ENCODE results near the gene CARM1. TPM values are rescaled to one million over a fixed set of nuclear protein-coding genes. Genes with fewer than 3 reads are reported as not detected.
"Not testable (repeated sequence)": the region's sequence is repeated elsewhere in the genome, so short reads cannot be mapped to it uniquely, and the experiment has no call there.

The CARM1 gene
- total RNA-seq, 1 experiment from 2014 or later = 24.2 TPM

- DNase-seq (ENCODE audit: low read depth in 1 of 2, low spot score in 2 of 2) = peak; percentile 88 to 99
- H3K9me3 ChIP-seq (replicated peaks) = peaks cover 6% of the 10 kb centered on the region
- peaks cover 19% of the 10 kb centered on the region for H3K4me1 ChIP-seq (replicated peaks)
- H3K4me3 ChIP-seq = peak overlapping the region; percentile 60
- no peaks in the 10 kb centered on the region for H3K27me3 ChIP-seq (replicated peaks)
- H3K36me3 ChIP-seq = peaks cover 33% of the 10 kb centered on the region
- peak overlapping the region; percentile 94 for H3K27ac ChIP-seq
These were observed 34.6 kb upstream of the CARM1 start for GRCh38 chr19:10836479-10837330.

GRCh38 chr19:10837649-10838048 lies 33.7 kb upstream of the CARM1 start:
- Histone ChIP-seq H3K4me1 (replicated peaks) (peaks cover 19% of the 10 kb centered on the region), H3K36me3 (peaks cover 26% of the 10 kb centered on the region)
- not testable (repeated sequence) for H3K27ac ChIP-seq; H3K27me3 ChIP-seq (replicated peaks); H3K9me3 ChIP-seq (replicated peaks); H3K4me3 ChIP-seq; DNase-seq (ENCODE audit: low read depth in 1 of 2, low spot score in 2 of 2)

GRCh38 chr19:10838377-10838776 lies 33.0 kb upstream of the CARM1 start:
- Histone ChIP-seq H3K27ac (no peak overlapping the region), H3K9me3 (replicated peaks) (peaks cover 6% of the 10 kb centered on the region), H3K4me1 (replicated peaks) (peaks cover 19% of the 10 kb centered on the region), H3K36me3 (peaks cover 19% of the 10 kb centered on the region), H3K27me3 (replicated peaks) (no peaks in the 10 kb centered on the region), H3K4me3 (no peak overlapping the region)
- DNase-seq (ENCODE audit: low read depth in 1 of 2, low spot score in 2 of 2) = no peak

GRCh38 chr19:10839114-10840050 lies 32.0 kb upstream of the CARM1 start:
- H3K4me3 ChIP-seq = no peak overlapping the region
- DNase-seq (ENCODE audit: low read depth in 1 of 2, low spot score in 2 of 2) = no peak
- H3K27ac ChIP-seq = no peak overlapping the region
- peaks cover 10% of the 10 kb centered on the region for H3K36me3 ChIP-seq
- H3K27me3 ChIP-seq (replicated peaks) = no peaks in the 10 kb centered on the region
- H3K9me3 ChIP-seq (replicated peaks) = peaks cover 6% of the 10 kb centered on the region
- peaks cover 19% of the 10 kb centered on the region for H3K4me1 ChIP-seq (replicated peaks)

- no peak overlapping the region for H3K27ac ChIP-seq
- H3K27me3 ChIP-seq (replicated peaks) = no peaks in the 10 kb centered on the region
- no peak overlapping the region for H3K4me3 ChIP-seq
These were observed 28.6 kb upstream of the CARM1 start for GRCh38 chr19:10842788-10843187.

GRCh38 chr19:10846500-10847202 lies 24.7 kb upstream of the CARM1 start:
- H3K4me1 ChIP-seq (replicated peaks) = no peaks in the 10 kb centered on the region
- H3K9me3 ChIP-seq (replicated peaks) = no peaks in the 10 kb centered on the region
- no peak overlapping the region for H3K27ac ChIP-seq
- H3K27me3 ChIP-seq (replicated peaks) = no peaks in the 10 kb centered on the region
- DNase-seq (ENCODE audit: low read depth in 1 of 2, low spot score in 2 of 2) = no peak
- H3K36me3 ChIP-seq = no peaks in the 10 kb centered on the region
- no peak overlapping the region for H3K4me3 ChIP-seq

More at GRCh38 chr19:10842788-10843187, 28.6 kb upstream of the CARM1 start:
- Histone ChIP-seq H3K4me1 (replicated peaks) (no peaks in the 10 kb centered on the region), H3K36me3 (no peaks in the 10 kb centered on the region), H3K9me3 (replicated peaks) (no peaks in the 10 kb centered on the region)
- no peak for DNase-seq (ENCODE audit: low read depth in 1 of 2, low spot score in 2 of 2)

GRCh38 chr19:10848230-10848856 lies 23.0 kb upstream of the CARM1 start, which contains the start of gene C19orf38:
Gene C19orf38 (plus strand): TSS chr19:10848415. CDS start chr19:10848509, 94 bp downstream.
- Histone ChIP-seq H3K27ac (no peak within 1 kb of the TSS), H3K27me3 (replicated peaks) (no peaks in the 10 kb centered on the region), H3K9me3 (replicated peaks) (no peaks in the 10 kb centered on the region), H3K4me3 (no peak within 1 kb of the TSS), H3K4me1 (replicated peaks) (no peaks in the 10 kb centered on the region), H3K36me3 (no peaks in the 10 kb centered on the region)
- no peak for DNase-seq (ENCODE audit: low read depth in 1 of 2, low spot score in 2 of 2)

- Histone ChIP-seq H3K27ac (no peak overlapping the region), H3K27me3 (replicated peaks) (no peaks in the 10 kb centered on the region), H3K4me3 (no peak overlapping the region), H3K36me3 (no peaks in the 10 kb centered on the region), H3K4me1 (replicated peaks) (no peaks in the 10 kb centered on the region), H3K9me3 (replicated peaks) (no peaks in the 10 kb centered on the region)
- no peak for DNase-seq (ENCODE audit: low read depth in 1 of 2, low spot score in 2 of 2)
These were observed 20.7 kb upstream of the CARM1 start for GRCh38 chr19:10850631-10851030.

- no peaks in the 10 kb centered on the region for H3K36me3 ChIP-seq
- H3K4me1 ChIP-seq (replicated peaks) = no peaks in the 10 kb centered on the region
- H3K27ac ChIP-seq = no peak overlapping the region
- DNase-seq (ENCODE audit: low read depth in 1 of 2, low spot score in 2 of 2) = peak in 1 of 2 experiments; percentile 37
- H3K27me3 ChIP-seq (replicated peaks) = no peaks in the 10 kb centered on the region
- no peak overlapping the region for H3K4me3 ChIP-seq
- no peaks in the 10 kb centered on the region for H3K9me3 ChIP-seq (replicated peaks)
These were observed 19.1 kb upstream of the CARM1 start for GRCh38 chr19:10852098-10852800.

- Histone ChIP-seq H3K27me3 (replicated peaks) (no peaks in the 10 kb centered on the region), H3K4me1 (replicated peaks) (no peaks in the 10 kb centered on the region), H3K36me3 (no peaks in the 10 kb centered on the region), H3K4me3 (no peak overlapping the region), H3K27ac (no peak overlapping the region), H3K9me3 (replicated peaks) (no peaks in the 10 kb centered on the region)
- DNase-seq (ENCODE audit: low read depth in 1 of 2, low spot score in 2 of 2) = no peak
These were observed 18.4 kb upstream of the CARM1 start for GRCh38 chr19:10852941-10853340.

GRCh38 chr19:10854350-10855089 lies 16.8 kb upstream of the CARM1 start:
- no peak for DNase-seq (ENCODE audit: low read depth in 1 of 2, low spot score in 2 of 2)
- H3K27ac ChIP-seq = no peak overlapping the region
- no peak overlapping the region for H3K4me3 ChIP-seq
- H3K9me3 ChIP-seq (replicated peaks) = no peaks in the 10 kb centered on the region
- no peaks in the 10 kb centered on the region for H3K36me3 ChIP-seq
- H3K4me1 ChIP-seq (replicated peaks) = no peaks in the 10 kb centered on the region
- no peaks in the 10 kb centered on the region for H3K27me3 ChIP-seq (replicated peaks)

GRCh38 chr19:10855879-10856522 lies 15.4 kb upstream of the CARM1 start:
- no peak for DNase-seq (ENCODE audit: low read depth in 1 of 2, low spot score in 2 of 2)
- no peaks in the 10 kb centered on the region for H3K27me3 ChIP-seq (replicated peaks)
- H3K27ac ChIP-seq = no peak overlapping the region
- H3K4me1 ChIP-seq (replicated peaks) = no peaks in the 10 kb centered on the region
- no peak overlapping the region for H3K4me3 ChIP-seq
- H3K36me3 ChIP-seq = no peaks in the 10 kb centered on the region
- H3K9me3 ChIP-seq (replicated peaks) = no peaks in the 10 kb centered on the region

Data from SJSA1 (cell line).